Activated CD8-positive, alpha-beta memory T cell treated with anti-CD3 and anti-CD28 coated beads for 1 hour (primary cell): ENCODE measurements around the gene TRIM65.
A peak's percentile ranks its signal among the peaks of the same experiment; 100 is the strongest.

Experiments
- DNase-seq, 2 donors: peaks; one replicate each; pipeline ENCODE4 v3.0.0-alpha.2; 2020; ENCODE audit warnings: low read depth in 1 of 2; ENCODE audit errors: extremely low read depth in 1 of 2

Gene TRIM65

GRCh38 chr17:75896415-75897159 lies at the start of gene TRIM65:
TRIM65 (minus strand) TSS chr17:75896951; CDS start chr17:75896937, 14 bp downstream.
- DNase-seq = peak; percentile 33 to 66

- no peak for DNase-seq
Measured at GRCh38 chr17:75945211-75945610, 48.5 kb upstream of the TRIM65 start.

GRCh38 chr17:75943491-75943890 lies 46.7 kb upstream of the TRIM65 start:
- no peak for DNase-seq

GRCh38 chr17:75942473-75942872 lies 45.7 kb upstream of the TRIM65 start:
- no peak for DNase-seq

GRCh38 chr17:75941442-75941819 lies 44.7 kb upstream of the TRIM65 start:
- DNase-seq = no peak

GRCh38 chr17:75940727-75941441 lies 44.1 kb upstream of the TRIM65 start, which contains the start of gene FBF1:
FBF1 (minus strand) TSS chr17:75941042; CDS start chr17:75938149, 2,893 bp downstream.
- DNase-seq = peak; percentile 63 to 83

GRCh38 chr17:75937652-75938051 lies 40.9 kb upstream of the TRIM65 start:
- DNase-seq = no peak

- no peak for DNase-seq
Measured at GRCh38 chr17:75933808-75934207, 37.1 kb upstream of the TRIM65 start.

GRCh38 chr17:75932852-75933251 lies 36.1 kb upstream of the TRIM65 start:
- DNase-seq = no peak

GRCh38 chr17:75931062-75931461 lies 34.3 kb upstream of the TRIM65 start:
- DNase-seq = no peak

- DNase-seq = no peak
Measured at GRCh38 chr17:75927286-75927922, 30.7 kb upstream of the TRIM65 start.

GRCh38 chr17:75926456-75926855 lies 29.7 kb upstream of the TRIM65 start:
- no peak for DNase-seq

- no peak for DNase-seq
Measured at GRCh38 chr17:75925912-75926311, 29.2 kb upstream of the TRIM65 start.

GRCh38 chr17:75925103-75925502 lies 28.4 kb upstream of the TRIM65 start:
- no peak for DNase-seq

GRCh38 chr17:75922963-75923874 lies 26.5 kb upstream of the TRIM65 start:
- DNase-seq = no peak

GRCh38 chr17:75922173-75922961 lies 25.6 kb upstream of the TRIM65 start:
- no peak for DNase-seq

GRCh38 chr17:75921596-75921995 lies 24.8 kb upstream of the TRIM65 start:
- no peak for DNase-seq

GRCh38 chr17:75920045-75920560 lies 23.4 kb upstream of the TRIM65 start:
- no peak for DNase-seq

- DNase-seq = no peak
Measured at GRCh38 chr17:75919611-75920010, 22.9 kb upstream of the TRIM65 start.
